Keratinocyte (primary cell): Measurements from ENCODE around the gene LAT.
A peak's percentile ranks its signal among the peaks of the same experiment; 100 is the strongest.

Experiments
- CTCF ChIP-seq, 3 experiments: IDR thresholded peaks in 1 of 3; conservative IDR thresholded peaks in 1 of 3; optimal IDR thresholded peaks in 1 of 3; 2 replicates in 2 of 3; 3 replicates in 1 of 3; pipeline versions ENCODE3 to v1.5.1; 2011; ENCODE audit warnings: low read length in 3 of 3, mild to moderate bottlenecking in 3 of 3, moderate library complexity in 2 of 3, control low read depth in 1 of 3, inconsistent platforms in 1 of 3; ENCODE audit not compliant: insufficient read depth in 2 of 3; ENCODE audit errors: extremely low read depth in 1 of 3
- EZH2 ChIP-seq: IDR thresholded peaks from one replicate; pipeline ENCODE4 v1.6.1; 2012; ENCODE audit warnings: inconsistent platforms, mild to moderate bottlenecking, low read length, moderate library complexity

- TF ChIP-seq CTCF (optimal IDR thresholded peaks at IDR 0.05 in 1 of 3, IDR thresholded peaks at IDR 0.05 in 1 of 3, conservative IDR thresholded peaks at IDR 0.05 in 1 of 3; ENCODE audit: extremely low read depth in 1 of 3, insufficient read depth in 2 of 3, low read length in 3 of 3) (peak; percentile 58 to 73 (median 69)), EZH2 (no peak)
Measured at GRCh38 chr16:28974007-28974436, 10.8 kb upstream of the LAT start.
